Measurements from ENCODE around the gene ZC3H18. TPM values are rescaled to one million over a fixed set of nuclear protein-coding genes. Genes with fewer than 3 reads are reported as not detected.
A peak's percentile ranks its signal among the peaks of the same experiment; 100 is the strongest.

The ZC3H18 gene
- total RNA-seq, 2 donors from 2014 or later: 7.9 to 10.0 TPM

- peaks cover 0 to 9% of the 10 kb centered on the region in 2 donors for H3K4me1 ChIP-seq
- no peaks in the 10 kb centered on the region for H3K9me3 ChIP-seq
- TF ChIP-seq CTCF (IDR thresholded peaks at IDR 0.05): no peak
- DNase-seq (ENCODE audit: low spot score): peak; percentile 72
- H3K4me3 ChIP-seq: no peak overlapping the region
- no peaks in the 10 kb centered on the region for H3K27me3 ChIP-seq
- H3K36me3 ChIP-seq: peaks cover 34% of the 10 kb centered on the region
- no peak overlapping the region for H3K27ac ChIP-seq
These were observed 21.4 kb downstream of the ZC3H18 start for GRCh38 chr16:88591577-88592021.

DNA sequence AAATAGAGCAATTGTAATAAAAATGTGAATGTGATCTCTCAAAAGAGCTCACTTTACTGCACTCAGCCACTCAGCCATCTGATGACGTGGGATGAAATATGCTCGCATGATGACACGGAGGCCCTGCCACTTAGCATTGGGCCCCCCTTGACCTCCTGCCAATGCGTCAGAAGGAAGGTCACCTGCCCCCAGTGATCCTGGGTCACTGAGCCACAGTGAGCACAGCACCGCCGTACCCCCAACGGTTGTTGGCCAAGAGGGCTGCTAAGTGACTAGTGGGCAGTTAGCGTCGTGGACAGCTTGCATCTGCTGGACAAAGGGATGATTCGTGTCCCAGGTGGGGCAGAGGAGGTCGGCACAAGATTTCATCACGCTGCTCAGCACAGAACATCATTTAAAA lies 22.9 kb downstream of the ZC3H18 start:
- TF ChIP-seq CTCF (IDR thresholded peaks at IDR 0.05): no peak

DNA sequence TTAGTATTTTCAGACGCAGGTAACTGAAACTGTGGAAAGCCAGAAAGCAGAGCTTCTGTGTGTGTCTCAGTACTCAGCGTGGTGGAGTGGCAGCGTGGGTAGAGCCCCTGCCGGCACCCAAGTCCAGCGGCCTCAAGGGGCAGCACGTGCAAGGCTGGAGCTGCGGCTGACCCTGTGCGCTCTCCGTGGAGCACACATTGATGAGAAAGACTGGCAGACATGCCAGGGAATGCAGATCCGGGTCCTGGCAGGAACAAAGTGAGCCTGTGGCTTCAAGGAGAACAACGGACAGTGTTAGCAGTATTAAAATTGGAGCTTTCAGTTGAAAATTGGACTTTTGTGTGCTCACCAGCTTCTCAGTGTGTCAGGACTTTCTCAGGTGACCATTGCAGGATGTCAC lies 23.3 kb downstream of the ZC3H18 start:
- Histone ChIP-seq H3K27me3 (no peaks in the 10 kb centered on the region), H3K4me3 (no peak overlapping the region), H3K9me3 (no peaks in the 10 kb centered on the region), H3K4me1 (peaks cover 0 to 9% of the 10 kb centered on the region in 2 donors), H3K27ac (no peak overlapping the region), H3K36me3 (peaks cover 20% of the 10 kb centered on the region)
- no peak for DNase-seq (ENCODE audit: low spot score)
- TF ChIP-seq CTCF (IDR thresholded peaks at IDR 0.05): peak in 1 of 2 donors; percentile 23

More for the DNA sequence above, 22.9 kb downstream of the ZC3H18 start:
- peaks cover 0 to 9% of the 10 kb centered on the region in 2 donors for H3K4me1 ChIP-seq
- no peak overlapping the region for H3K4me3 ChIP-seq
- DNase-seq (ENCODE audit: low spot score): no peak
- no peaks in the 10 kb centered on the region for H3K27me3 ChIP-seq
- no peak overlapping the region for H3K27ac ChIP-seq
- no peaks in the 10 kb centered on the region for H3K9me3 ChIP-seq
- H3K36me3 ChIP-seq: peaks cover 20% of the 10 kb centered on the region

DNA sequence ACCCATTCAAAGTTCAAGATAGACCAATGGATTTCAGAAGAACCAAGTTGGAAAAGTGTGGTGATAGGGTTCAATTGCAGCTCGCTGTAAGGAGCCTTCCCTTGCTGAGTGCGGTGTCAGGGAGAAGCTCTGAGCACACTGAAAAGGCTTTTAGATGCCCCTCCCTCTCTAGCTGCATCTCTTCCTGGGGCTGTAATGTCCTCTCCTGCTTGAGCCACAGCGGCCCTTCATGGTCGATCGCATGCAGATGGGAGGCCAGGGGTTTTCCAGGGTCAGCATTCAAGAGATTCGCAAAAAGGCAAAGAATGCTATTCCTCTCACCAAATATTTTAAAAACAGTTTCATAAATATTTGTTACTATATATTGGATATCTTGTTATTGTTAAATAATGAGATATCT lies 23.7 kb downstream of the ZC3H18 start:
- H3K36me3 ChIP-seq: peaks cover 22% of the 10 kb centered on the region
- H3K27ac ChIP-seq: no peak overlapping the region
- H3K27me3 ChIP-seq: no peaks in the 10 kb centered on the region
- no peaks in the 10 kb centered on the region for H3K9me3 ChIP-seq
- peaks cover 0 to 13% of the 10 kb centered on the region in 2 donors for H3K4me1 ChIP-seq
- no peak for TF ChIP-seq CTCF (IDR thresholded peaks at IDR 0.05)
- DNase-seq (ENCODE audit: low spot score): no peak
- H3K4me3 ChIP-seq: no peak overlapping the region

GRCh38 chr16:88595101-88595500 lies 24.9 kb downstream of the ZC3H18 start:
- no peaks in the 10 kb centered on the region for H3K27me3 ChIP-seq
- no peaks in the 10 kb centered on the region for H3K9me3 ChIP-seq
- peaks cover 0 to 20% of the 10 kb centered on the region in 2 donors for H3K4me1 ChIP-seq
- DNase-seq (ENCODE audit: low spot score): no peak
- no peak overlapping the region for H3K27ac ChIP-seq
- no peak overlapping the region for H3K4me3 ChIP-seq
- H3K36me3 ChIP-seq: peaks cover 20% of the 10 kb centered on the region
- no peak for TF ChIP-seq CTCF (IDR thresholded peaks at IDR 0.05)

GRCh38 chr16:88595921-88596320 lies 25.7 kb downstream of the ZC3H18 start:
- Histone ChIP-seq H3K36me3 (peaks cover 27% of the 10 kb centered on the region), H3K9me3 (no peaks in the 10 kb centered on the region), H3K4me3 (no peak overlapping the region), H3K27ac (no peak overlapping the region), H3K4me1 (peaks cover 0 to 22% of the 10 kb centered on the region in 2 donors), H3K27me3 (no peaks in the 10 kb centered on the region)
- no peak for DNase-seq (ENCODE audit: low spot score)
- TF ChIP-seq CTCF (IDR thresholded peaks at IDR 0.05): no peak

All from right atrium auricular region (tissue), 2 donors.